Measurements from ENCODE around the gene CA10. TPM values are rescaled to one million over a fixed set of nuclear protein-coding genes. Genes with fewer than 3 reads are reported as not detected.
A peak's percentile ranks its signal among the peaks of the same experiment; 100 is the strongest.

CA10 gene
- total RNA-seq, 2 donors from 2014 or later = 0.22 to 0.37 TPM

DNA sequence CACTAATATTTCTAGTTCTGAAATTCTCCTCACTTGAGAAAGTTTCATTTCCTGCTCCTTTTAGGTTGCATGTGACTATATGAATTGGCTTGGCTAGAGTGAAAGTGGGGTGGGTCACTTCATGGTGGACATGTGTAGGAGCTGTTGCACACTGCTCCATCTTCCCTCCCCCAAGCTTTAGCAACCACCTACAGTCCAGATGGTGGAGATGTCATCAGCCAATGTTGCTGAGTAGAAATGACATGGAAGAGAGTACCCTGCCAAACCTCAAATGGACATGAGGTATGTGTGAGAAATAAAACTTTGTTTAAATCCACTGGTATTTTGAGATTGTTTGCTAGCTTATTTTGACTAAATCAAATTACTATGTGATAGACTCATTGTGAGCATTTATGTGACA, 281.5 kb downstream of the CA10 start:
- Mint-ChIP-seq H3K27ac (no peak overlapping the region), H3K4me3 (no peak overlapping the region), H3K4me1 (peaks cover 18% of the 10 kb centered on the region), H3K9me3 (no peaks in the 10 kb centered on the region), H3K36me3 (ENCODE audit: low read depth) (no peaks in the 10 kb centered on the region), H3K27me3 (ENCODE audit: insufficient read depth) (peaks cover 10% of the 10 kb centered on the region)
- H3K27me3 ChIP-seq (ENCODE audit: control insufficient read depth, insufficient read depth, low read length, poor library complexity, severe bottlenecking) = no peaks in the 10 kb centered on the region
- no peak for DNase-seq
- H3K9me3 ChIP-seq (ENCODE audit: control insufficient read depth, low read length) = no peaks in the 10 kb centered on the region
- no peak overlapping the region for H3K9ac ChIP-seq (ENCODE audit: extremely low read depth, low read length, poor library complexity, severe bottlenecking)
- TF ChIP-seq, protein P1, sequence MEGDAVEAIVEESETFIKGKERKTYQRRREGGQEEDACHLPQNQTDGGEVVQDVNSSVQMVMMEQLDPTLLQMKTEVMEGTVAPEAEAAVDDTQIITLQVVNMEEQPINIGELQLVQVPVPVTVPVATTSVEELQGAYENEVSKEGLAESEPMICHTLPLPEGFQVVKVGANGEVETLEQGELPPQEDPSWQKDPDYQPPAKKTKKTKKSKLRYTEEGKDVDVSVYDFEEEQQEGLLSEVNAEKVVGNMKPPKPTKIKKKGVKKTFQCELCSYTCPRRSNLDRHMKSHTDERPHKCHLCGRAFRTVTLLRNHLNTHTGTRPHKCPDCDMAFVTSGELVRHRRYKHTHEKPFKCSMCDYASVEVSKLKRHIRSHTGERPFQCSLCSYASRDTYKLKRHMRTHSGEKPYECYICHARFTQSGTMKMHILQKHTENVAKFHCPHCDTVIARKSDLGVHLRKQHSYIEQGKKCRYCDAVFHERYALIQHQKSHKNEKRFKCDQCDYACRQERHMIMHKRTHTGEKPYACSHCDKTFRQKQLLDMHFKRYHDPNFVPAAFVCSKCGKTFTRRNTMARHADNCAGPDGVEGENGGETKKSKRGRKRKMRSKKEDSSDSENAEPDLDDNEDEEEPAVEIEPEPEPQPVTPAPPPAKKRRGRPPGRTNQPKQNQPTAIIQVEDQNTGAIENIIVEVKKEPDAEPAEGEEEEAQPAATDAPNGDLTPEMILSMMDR (conservative IDR thresholded peaks at IDR 0.05) = no peak
- no peak overlapping the region for H3K4me3 ChIP-seq (ENCODE audit: low read length)
- H3K36me3 ChIP-seq (ENCODE audit: control insufficient read depth, insufficient read depth, low read length) = no peaks in the 10 kb centered on the region
- H3K4me1 ChIP-seq (ENCODE audit: control insufficient read depth, insufficient read depth, low read length) = peaks cover 3% of the 10 kb centered on the region
- H3K27ac ChIP-seq (ENCODE audit: low read depth, low read length) = no peak overlapping the region

DNA sequence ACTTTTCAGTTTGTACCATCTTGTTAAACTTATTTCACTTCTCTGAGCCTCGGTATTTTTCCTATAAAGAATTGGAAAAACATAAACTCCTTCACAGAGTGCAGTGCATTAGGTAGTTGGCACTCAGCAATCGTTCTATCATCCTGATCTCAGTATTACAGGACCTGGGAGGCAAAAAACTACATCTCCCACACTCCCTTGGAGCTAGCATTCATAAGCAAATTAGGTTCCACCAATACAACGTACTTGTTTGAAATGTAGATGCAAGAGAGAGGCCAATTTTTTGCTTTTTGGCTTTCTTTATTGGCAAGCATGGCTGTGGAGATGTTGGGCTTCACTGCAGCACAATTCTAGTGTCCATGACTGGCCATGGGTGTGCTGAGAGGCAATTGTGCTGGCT, 285.2 kb downstream of the CA10 start:
- H3K4me1 ChIP-seq (ENCODE audit: control insufficient read depth, insufficient read depth, low read length) = peaks cover 3% of the 10 kb centered on the region
- no peaks in the 10 kb centered on the region for H3K36me3 ChIP-seq (ENCODE audit: control insufficient read depth, insufficient read depth, low read length)
- H3K9ac ChIP-seq (ENCODE audit: extremely low read depth, low read length, poor library complexity, severe bottlenecking) = no peak overlapping the region
- no peaks in the 10 kb centered on the region for H3K27me3 ChIP-seq (ENCODE audit: control insufficient read depth, insufficient read depth, low read length, poor library complexity, severe bottlenecking)
- H3K9me3 Mint-ChIP-seq = no peaks in the 10 kb centered on the region
- 37 to 60% methylated on average over 1 to 3 of the region's 3 CpGs for WGBS, 2 experiments (ENCODE audit: insufficient coverage in 1 of 2, insufficient read length in 1 of 2)
- no peak overlapping the region for H3K27ac ChIP-seq (ENCODE audit: low read depth, low read length)
- no peak overlapping the region for H3K4me3 Mint-ChIP-seq
- peaks cover 16% of the 10 kb centered on the region for H3K27me3 Mint-ChIP-seq (ENCODE audit: insufficient read depth)
- H3K9me3 ChIP-seq (ENCODE audit: control insufficient read depth, low read length) = no peaks in the 10 kb centered on the region
- H3K4me1 Mint-ChIP-seq = peaks cover 18% of the 10 kb centered on the region
- no peak overlapping the region for H3K27ac Mint-ChIP-seq
- no peaks in the 10 kb centered on the region for H3K36me3 Mint-ChIP-seq (ENCODE audit: low read depth)
- TF ChIP-seq, protein P1 (conservative IDR thresholded peaks at IDR 0.05) = no peak
- peak; percentile 55 for DNase-seq
- no peak overlapping the region for H3K4me3 ChIP-seq (ENCODE audit: low read length)

DNA sequence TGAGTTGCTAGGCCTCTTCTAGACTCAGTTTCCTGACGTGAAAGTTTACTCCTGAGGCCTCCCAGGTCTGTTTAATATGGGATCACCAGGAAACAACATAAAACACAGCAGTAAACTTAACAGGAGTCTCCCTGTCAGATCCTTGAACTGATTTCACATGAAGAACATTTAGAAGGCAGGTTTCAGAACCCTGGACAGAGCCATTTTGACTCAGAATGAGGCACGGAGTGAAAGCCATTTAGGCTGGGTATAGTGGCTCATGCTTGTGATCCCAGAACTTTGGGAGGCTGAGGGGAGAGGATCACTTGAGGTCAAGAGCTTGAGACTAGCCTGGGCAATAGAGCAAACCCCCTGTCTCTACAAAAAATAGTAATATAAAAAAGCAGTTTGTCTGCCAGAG, 289.1 kb downstream of the CA10 start:
- H3K36me3 Mint-ChIP-seq (ENCODE audit: low read depth) = no peaks in the 10 kb centered on the region
- H3K27ac Mint-ChIP-seq = no peak overlapping the region

More for the DNA sequence above, 289.1 kb downstream of the CA10 start:
- Mint-ChIP-seq H3K27me3 (ENCODE audit: insufficient read depth) (peaks cover 33% of the 10 kb centered on the region), H3K4me3 (no peak overlapping the region), H3K9me3 (no peaks in the 10 kb centered on the region), H3K4me1 (peaks cover 18% of the 10 kb centered on the region)
- H3K9ac ChIP-seq (ENCODE audit: extremely low read depth, low read length, poor library complexity, severe bottlenecking) = no peak overlapping the region
- H3K27ac ChIP-seq (ENCODE audit: low read depth, low read length) = no peak overlapping the region
- DNase-seq = peak; percentile 90
- no peaks in the 10 kb centered on the region for H3K36me3 ChIP-seq (ENCODE audit: control insufficient read depth, insufficient read depth, low read length)
- peaks cover 3% of the 10 kb centered on the region for H3K4me1 ChIP-seq (ENCODE audit: control insufficient read depth, insufficient read depth, low read length)
- peaks cover 8% of the 10 kb centered on the region for H3K9me3 ChIP-seq (ENCODE audit: control insufficient read depth, low read length)
- WGBS, 2 experiments (ENCODE audit: insufficient coverage in 1 of 2, insufficient read length in 1 of 2) = 10% methylated on average over 2 of the region's 2 CpGs
- TF ChIP-seq, protein P1 (conservative IDR thresholded peaks at IDR 0.05) = no peak
- no peak overlapping the region for H3K4me3 ChIP-seq (ENCODE audit: low read length)
- peaks cover 14% of the 10 kb centered on the region for H3K27me3 ChIP-seq (ENCODE audit: control insufficient read depth, insufficient read depth, low read length, poor library complexity, severe bottlenecking)
